Loucy (cell line): Measurements from ENCODE around the gene ENTHD1.

ENCODE experiments used
- H2AFZ ChIP-seq: fragments of 200-600 bp; sonication (generic); 2 replicates; pipeline ENCODE4 v1.6.0; 2016; ENCODE audit warnings: antibody characterized with exemption, mild to moderate bottlenecking, low read length, moderate library complexity
- H3F3A ChIP-seq: fragments of 200-600 bp; 2 replicates; pipeline ENCODE4 v1.6.0; 2016; ENCODE audit warnings: antibody characterized with exemption, low read depth, mild to moderate bottlenecking
- H3K27me3 ChIP-seq: fragments of 200-600 bp; sonication (generic); 2 replicates; pipeline ENCODE4 v1.6.1; 2014; ENCODE audit warnings: low read length, mild to moderate bottlenecking; ENCODE audit not compliant: insufficient read depth, poor library complexity, severe bottlenecking
- H3K36me3 ChIP-seq: fragments of 200-600 bp; sonication (generic); 2 replicates; pipeline ENCODE4 v1.6.1; 2016; ENCODE audit warnings: low read length; ENCODE audit not compliant: insufficient read depth
- H3K4me1 ChIP-seq: fragments of 200-600 bp; sonication (generic); 2 replicates; pipeline ENCODE4 v1.5.1; 2014; ENCODE audit warnings: low read length, mild to moderate bottlenecking; ENCODE audit not compliant: insufficient read depth, poor library complexity, severe bottlenecking
- H3K4me2 ChIP-seq: fragments of 200-600 bp; sonication (generic); 2 replicates; pipeline ENCODE4 v1.6.0; 2014; ENCODE audit warnings: antibody characterized with exemption, low read length, low read depth, mild to moderate bottlenecking; ENCODE audit not compliant: poor library complexity, severe bottlenecking
- H3K4me3 ChIP-seq: fragments of 200-600 bp; sonication (generic); 2 replicates; pipeline ENCODE4 v1.5.1; 2014; ENCODE audit warnings: low read length, mild to moderate bottlenecking, mixed read lengths; ENCODE audit not compliant: poor library complexity, severe bottlenecking
- H3K79me2 ChIP-seq: fragments of 200-600 bp; sonication (generic); 2 replicates; pipeline ENCODE4 v1.6.1; 2014; ENCODE audit warnings: low read length; ENCODE audit not compliant: insufficient read depth
- H3K9ac ChIP-seq: fragments of 200-600 bp; sonication (generic); 2 replicates; pipeline ENCODE4 v1.6.0; 2014; ENCODE audit warnings: mild to moderate bottlenecking, low read depth, low read length, moderate library complexity; ENCODE audit not compliant: poor library complexity, severe bottlenecking
- H3K9me2 ChIP-seq: fragments of 200-600 bp; sonication (generic); replicated peaks from 2 replicates; pipeline ENCODE4 v1.6.1; 2016; ENCODE audit warnings: low read depth, low read length, mixed read lengths
- H3K9me3 ChIP-seq: fragments of 200-600 bp; sonication (generic); 2 replicates; pipeline ENCODE4 v1.6.1; 2014; ENCODE audit warnings: mild to moderate bottlenecking, antibody characterized with exemption, low read length, low read depth; ENCODE audit not compliant: insufficient read depth
- H4K20me1 ChIP-seq: fragments of 200-600 bp; sonication (generic); 2 replicates; pipeline ENCODE4 v1.6.0; 2014; ENCODE audit warnings: antibody characterized with exemption, low read length, mild to moderate bottlenecking; ENCODE audit not compliant: insufficient read depth, poor library complexity, severe bottlenecking
- CTCF ChIP-seq: fragments of 200-600 bp; sonication (generic); conservative IDR thresholded peaks from 2 replicates; pipeline ENCODE4 v1.5.1; 2014; ENCODE audit warnings: mild to moderate bottlenecking, antibody characterized with exemption, low read length
- EZH2phosphoT487 ChIP-seq: fragments of 200-600 bp; IDR thresholded peaks from 2 replicates; pipeline ENCODE4 v1.6.1; 2018; ENCODE audit warnings: antibody characterized with exemption, mild to moderate bottlenecking, moderate library complexity, borderline replicate concordance

ENTHD1 gene

DNA sequence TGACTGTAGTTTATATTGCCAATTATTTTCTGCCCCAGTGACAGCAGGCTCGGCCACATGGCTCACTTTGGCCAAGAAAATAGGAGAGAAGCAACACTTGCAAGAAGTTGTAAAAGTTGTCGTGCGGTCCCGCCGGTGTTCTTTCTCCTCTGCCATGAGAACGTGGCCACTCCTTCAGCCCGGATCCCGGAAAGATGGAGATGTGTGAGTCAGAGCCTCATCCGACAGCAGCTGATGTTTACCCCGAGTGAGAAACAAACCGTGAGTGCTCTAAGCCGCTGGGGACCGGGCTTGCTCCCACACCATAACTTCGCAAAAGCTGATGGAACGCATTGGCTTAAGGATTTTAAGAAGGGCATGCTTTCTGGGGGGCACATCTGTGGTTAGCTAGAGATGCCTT is 166.0 kb downstream of the ENTHD1 start:
- no peak for TF ChIP-seq CTCF
- no peak for TF ChIP-seq EZH2phosphoT487
- Histone ChIP-seq H3K4me2 (no peak overlapping the region), H3F3A (no peaks in the 10 kb centered on the region), H3K27me3 (no peaks in the 10 kb centered on the region), H3K9me3 (no peaks in the 10 kb centered on the region), H3K79me2 (no peaks in the 10 kb centered on the region), H3K9me2 (no peaks in the 10 kb centered on the region), H3K4me1 (no peaks in the 10 kb centered on the region), H3K9ac (no peak overlapping the region), H2AFZ (no peak overlapping the region), H3K36me3 (no peaks in the 10 kb centered on the region), H3K4me3 (no peak overlapping the region), H4K20me1 (no peaks in the 10 kb centered on the region)

DNA sequence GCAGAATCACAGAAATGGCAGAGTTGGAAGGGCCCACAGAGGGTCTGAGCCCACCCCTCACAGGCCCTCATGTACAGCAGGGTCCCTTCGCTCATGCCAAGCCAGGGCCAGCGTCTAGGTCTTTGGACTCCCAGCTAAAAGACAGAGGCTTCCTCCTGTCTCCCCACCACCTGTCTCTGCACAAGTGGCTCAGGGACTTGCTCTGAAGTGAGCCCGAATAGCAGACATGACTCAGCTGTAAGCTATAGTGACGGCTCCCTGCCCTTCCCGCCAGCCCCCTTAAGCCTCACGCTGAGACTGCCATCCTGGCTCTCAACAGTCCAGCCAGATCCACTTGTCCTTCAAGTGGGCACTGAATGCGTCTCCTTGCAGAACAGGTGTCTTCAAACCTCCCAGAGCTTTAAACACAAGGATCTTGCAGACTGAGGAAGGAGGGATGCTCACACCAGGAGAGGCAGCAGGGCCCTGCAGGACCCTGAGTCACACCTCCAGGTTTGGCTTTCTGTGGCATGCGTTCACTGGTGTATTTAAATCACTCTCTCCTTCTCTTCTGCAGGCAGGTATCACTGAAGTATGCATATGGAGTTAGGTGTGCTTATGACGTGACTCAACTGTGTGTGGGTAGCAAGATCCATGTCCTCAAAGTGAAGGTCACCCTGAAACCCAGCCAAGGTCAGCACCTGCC is 168.1 kb downstream of the ENTHD1 start:
- Histone ChIP-seq H3K36me3 (no peaks in the 10 kb centered on the region), H3K4me2 (no peak overlapping the region), H3F3A (no peaks in the 10 kb centered on the region), H3K27me3 (no peaks in the 10 kb centered on the region), H2AFZ (no peak overlapping the region), H3K4me3 (no peak overlapping the region), H3K9me3 (no peaks in the 10 kb centered on the region), H3K9me2 (no peaks in the 10 kb centered on the region), H3K79me2 (no peaks in the 10 kb centered on the region), H3K9ac (no peak overlapping the region), H4K20me1 (no peaks in the 10 kb centered on the region), H3K4me1 (no peaks in the 10 kb centered on the region)
- TF ChIP-seq CTCF = no peak
- no peak for TF ChIP-seq EZH2phosphoT487

DNA sequence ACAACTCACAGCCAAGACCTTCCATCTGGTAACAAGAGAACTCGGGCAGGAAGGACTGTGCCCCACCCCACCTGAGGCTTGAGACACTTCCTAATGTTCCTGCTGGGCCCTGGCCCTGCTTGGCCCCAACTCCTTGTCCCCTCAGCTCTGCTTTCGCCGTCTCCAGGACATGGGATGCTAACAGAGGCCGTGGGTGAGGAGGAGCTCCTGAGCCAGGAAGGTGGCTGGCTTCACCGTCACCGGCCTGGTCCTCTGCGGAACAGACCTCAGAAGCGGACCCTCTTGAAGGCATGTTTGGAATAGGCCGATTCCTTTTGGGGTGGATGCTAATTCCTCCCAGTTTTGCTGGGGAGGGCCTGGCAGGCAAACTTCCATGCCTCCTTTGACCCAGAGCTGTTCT is 168.7 kb downstream of the ENTHD1 start:
- H3K4me1 ChIP-seq = no peaks in the 10 kb centered on the region
- H3K9me3 ChIP-seq = no peaks in the 10 kb centered on the region
- no peak overlapping the region for H2AFZ ChIP-seq
- no peaks in the 10 kb centered on the region for H3K9me2 ChIP-seq
- H3K9ac ChIP-seq = no peak overlapping the region
- H3K36me3 ChIP-seq = no peaks in the 10 kb centered on the region
- no peak overlapping the region for H3K4me2 ChIP-seq
- no peaks in the 10 kb centered on the region for H3K79me2 ChIP-seq
- no peaks in the 10 kb centered on the region for H3F3A ChIP-seq
- H3K4me3 ChIP-seq = no peak overlapping the region
- TF ChIP-seq EZH2phosphoT487 (no peak), CTCF (no peak)
- H4K20me1 ChIP-seq = no peaks in the 10 kb centered on the region
- no peaks in the 10 kb centered on the region for H3K27me3 ChIP-seq
